Mucosa of descending colon (tissue), 3 donors: ENCODE measurements around the gene DUS3L. TPM values are rescaled to one million over a fixed set of nuclear protein-coding genes. Genes with fewer than 3 reads are reported as not detected.

Source experiments
- ATAC-seq: fragments of 200-7000 bp; cut with Tn5 transposase; one replicate; pipeline ENCODE4 v1.9.1; 2020; ENCODE audit warnings: mild to moderate bottlenecking, moderate library complexity
- DNase-seq, 3 donors: peaks; one replicate each; pipeline ENCODE4 v3.0.0-alpha.2; 2020
- H3K36me3 ChIP-seq: fragments of 200-600 bp; one replicate; pipeline ENCODE4 v1.8.0; 2021; ENCODE audit warnings: low read depth, mild to moderate bottlenecking
- H3K4me1 ChIP-seq: fragments of 200-600 bp; one replicate; pipeline ENCODE4 v1.8.0; 2021; ENCODE audit warnings: low read depth, mild to moderate bottlenecking
- H3K4me3 ChIP-seq: fragments of 200-600 bp; one replicate; pipeline ENCODE4 v1.8.0; 2021; ENCODE audit warnings: mild to moderate bottlenecking
- H3K9me3 ChIP-seq: fragments of 200-600 bp; one replicate; pipeline ENCODE4 v1.8.0; 2021; ENCODE audit warnings: mild to moderate bottlenecking
- intact Hi-C, 2 donors: fragments of 100-400 bp; cut with DNase I in 1 of 2; cut with micrococcal nuclease in 1 of 2; formaldehyde crosslinking; loops; one replicate each; pipeline versions ENCODE4 v1.11.0 to v1.11.1; 2022; cut with DNase I, micrococcal nuclease
- total RNA-seq, 3 donors: library from RNA; stranded (reverse); fragmentation: NEBNext Ultra II Directional in 2 of 3; extraction: Animal tissue kit (Norgen Biotek cat#: 25700) in 2 of 3; gene quantifications; one replicate each; pipeline versions ENCODE4 v1.2.1 to v1.2.4, GENCODE V29; 2021 to 2023
- TF ChIP-seq, protein P1 (sequence below): fragments of 200-600 bp; IDR thresholded peaks from one replicate; pipeline ENCODE4 v1.8.0; 2022; ENCODE audit warnings: antibody characterized with exemption, mild to moderate bottlenecking
- donor health status: DM: no; HTN: no; CAD: no; lungs with moderate emphysema.
- donor health status: DM: no; HTN: no; CAD: no.
- donor health status: DM: no; HTN: yes; CAD: no.

Gene DUS3L
- total RNA-seq, 3 donors from 2014 or later, result 33.3 to 36.9 (median 35.6) TPM

DNA sequence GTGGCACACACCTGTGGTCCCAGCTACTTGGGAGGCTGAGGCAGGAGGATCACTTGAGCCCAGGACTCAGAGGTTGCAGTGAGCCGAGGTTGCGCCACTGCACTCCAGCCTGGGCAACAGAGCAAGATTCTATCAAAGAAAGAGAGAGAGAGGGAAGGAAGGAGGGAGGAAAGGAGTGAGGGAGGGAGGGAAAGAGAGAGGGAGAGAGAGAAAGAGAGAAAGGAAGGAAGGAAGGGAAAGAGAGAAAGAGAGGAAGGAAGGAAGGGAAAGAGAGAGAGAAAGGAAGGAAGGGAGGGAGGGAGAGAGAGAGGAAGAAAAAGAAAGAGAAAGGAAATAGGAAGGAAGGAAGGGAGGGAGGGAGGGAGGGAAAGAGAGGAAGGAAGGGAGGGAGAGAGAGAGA, 26.3 kb upstream of the DUS3L start:
- Histone ChIP-seq H3K4me3 (no peak overlapping the region), H3K9me3 (no peaks in the 10 kb centered on the region), H3K36me3 (no peaks in the 10 kb centered on the region), H3K4me1 (peaks cover 4% of the 10 kb centered on the region)
- intact Hi-C loops, result loop anchor here in 1 of 2 donors (10.0 kb wide), 1 partner anchor 78 kb away; no protein-coding TSS in a partner anchor
- ATAC-seq, result no peak
- TF ChIP-seq, protein P1, sequence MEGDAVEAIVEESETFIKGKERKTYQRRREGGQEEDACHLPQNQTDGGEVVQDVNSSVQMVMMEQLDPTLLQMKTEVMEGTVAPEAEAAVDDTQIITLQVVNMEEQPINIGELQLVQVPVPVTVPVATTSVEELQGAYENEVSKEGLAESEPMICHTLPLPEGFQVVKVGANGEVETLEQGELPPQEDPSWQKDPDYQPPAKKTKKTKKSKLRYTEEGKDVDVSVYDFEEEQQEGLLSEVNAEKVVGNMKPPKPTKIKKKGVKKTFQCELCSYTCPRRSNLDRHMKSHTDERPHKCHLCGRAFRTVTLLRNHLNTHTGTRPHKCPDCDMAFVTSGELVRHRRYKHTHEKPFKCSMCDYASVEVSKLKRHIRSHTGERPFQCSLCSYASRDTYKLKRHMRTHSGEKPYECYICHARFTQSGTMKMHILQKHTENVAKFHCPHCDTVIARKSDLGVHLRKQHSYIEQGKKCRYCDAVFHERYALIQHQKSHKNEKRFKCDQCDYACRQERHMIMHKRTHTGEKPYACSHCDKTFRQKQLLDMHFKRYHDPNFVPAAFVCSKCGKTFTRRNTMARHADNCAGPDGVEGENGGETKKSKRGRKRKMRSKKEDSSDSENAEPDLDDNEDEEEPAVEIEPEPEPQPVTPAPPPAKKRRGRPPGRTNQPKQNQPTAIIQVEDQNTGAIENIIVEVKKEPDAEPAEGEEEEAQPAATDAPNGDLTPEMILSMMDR, result no peak
- DNase-seq, result no peak

DNA sequence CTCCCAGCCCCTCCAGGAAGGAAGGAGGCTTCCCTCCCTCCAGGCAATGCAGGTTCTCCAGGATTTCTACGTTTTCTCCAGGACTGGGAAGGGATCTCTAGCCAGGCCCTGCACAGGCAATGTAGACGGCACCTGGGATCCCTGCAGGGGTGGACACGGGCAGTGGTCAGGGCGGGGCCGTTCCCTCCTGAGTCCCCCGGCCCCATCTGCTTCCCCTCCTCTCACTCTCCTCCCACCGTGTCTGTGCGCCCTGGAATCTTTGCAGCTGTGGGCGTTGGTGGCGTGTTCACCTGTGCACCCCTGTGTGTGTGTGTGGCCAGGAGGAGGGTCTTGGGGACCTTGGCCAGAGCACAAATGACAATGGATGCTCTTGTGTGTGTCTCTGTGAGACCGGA, 23.9 kb upstream of the DUS3L start:
- H3K36me3 ChIP-seq, result no peaks in the 10 kb centered on the region
- TF ChIP-seq, protein P1, result no peak
- DNase-seq (no peak), ATAC-seq (peak; percentile 44)
- no peaks in the 10 kb centered on the region for H3K9me3 ChIP-seq
- no peak overlapping the region for H3K4me3 ChIP-seq
- intact Hi-C loops, result loop anchor here in 1 of 2 donors (10.0 kb wide), 1 partner anchor 80 kb away; no protein-coding TSS in a partner anchor
- H3K4me1 ChIP-seq, result peaks cover 4% of the 10 kb centered on the region

DNA sequence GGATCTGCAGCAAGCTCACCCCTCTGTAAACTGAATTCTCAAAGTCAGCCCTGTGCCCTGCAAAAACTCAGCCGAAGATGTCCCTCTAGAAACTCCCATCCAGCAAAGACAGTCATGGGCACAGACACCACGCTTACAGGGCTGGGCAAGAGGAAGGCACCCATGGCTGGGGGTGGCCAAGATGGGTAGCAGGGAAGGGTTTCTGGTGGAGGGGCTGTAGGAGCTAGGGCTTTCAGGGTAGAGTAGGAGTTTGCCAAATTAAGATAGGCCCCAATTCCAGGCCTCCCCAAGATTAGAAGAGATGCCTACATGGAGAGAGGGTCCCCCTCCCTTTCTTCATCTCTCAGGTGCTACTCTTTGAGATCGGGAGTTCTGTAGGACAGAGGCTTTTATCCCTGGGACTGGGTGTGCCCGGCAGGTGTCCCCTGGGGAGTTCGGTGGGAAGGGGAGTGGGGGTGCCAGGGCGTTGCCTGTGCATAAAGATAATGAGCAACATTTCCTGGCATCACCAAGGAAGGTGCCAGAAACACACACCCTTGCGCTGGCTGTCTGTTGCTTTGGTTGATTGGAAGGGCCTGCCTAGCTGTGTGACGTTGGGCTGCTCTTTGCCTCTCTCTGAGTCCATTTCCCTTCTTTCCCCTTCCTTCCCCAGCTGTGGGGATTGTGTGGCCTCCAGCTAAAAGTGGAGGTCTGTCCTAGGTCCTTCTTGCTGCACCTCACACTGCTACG, 23.3 kb upstream of the DUS3L start:
- TF ChIP-seq, protein P1, result no peak
- ATAC-seq (peak; percentile 80), DNase-seq (peak in 1 of 3 donors; percentile 49)
- intact Hi-C loops, result loop anchor here in 1 of 2 donors (10.0 kb wide), 1 partner anchor 81 kb away; no protein-coding TSS in a partner anchor
- Histone ChIP-seq H3K4me3 (no peak overlapping the region), H3K36me3 (no peaks in the 10 kb centered on the region), H3K4me1 (peaks cover 4% of the 10 kb centered on the region), H3K9me3 (no peaks in the 10 kb centered on the region)

DNA sequence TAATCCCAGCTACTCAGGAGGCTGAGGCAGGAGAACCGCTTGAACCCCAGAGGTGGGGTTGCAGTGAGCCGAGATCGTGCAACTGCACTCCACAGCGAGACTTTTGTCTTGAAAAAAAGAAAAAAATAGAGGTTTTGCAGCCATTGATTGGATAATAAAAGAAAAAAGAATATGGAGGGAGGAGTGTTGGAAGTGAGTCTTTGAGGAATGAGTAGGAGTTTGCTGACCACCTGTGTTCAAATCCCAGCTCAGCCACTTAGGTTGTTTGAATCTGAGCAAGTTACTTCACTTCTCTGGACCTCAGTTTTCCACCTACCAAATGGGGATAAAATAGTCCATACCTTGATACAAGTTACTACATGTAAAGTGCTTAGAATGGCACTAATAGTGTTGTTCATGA, 20.2 kb upstream of the DUS3L start:
- no peak overlapping the region for H3K4me3 ChIP-seq
- no peaks in the 10 kb centered on the region for H3K36me3 ChIP-seq
- intact Hi-C loops, result loop anchor here in 1 of 2 donors (10.0 kb wide), 1 partner anchor 84 kb away; no protein-coding TSS in a partner anchor
- peaks cover 6% of the 10 kb centered on the region for H3K4me1 ChIP-seq
- DNase-seq (no peak), ATAC-seq (no peak)
- H3K9me3 ChIP-seq, result no peaks in the 10 kb centered on the region
- TF ChIP-seq, protein P1, result no peak

DNA sequence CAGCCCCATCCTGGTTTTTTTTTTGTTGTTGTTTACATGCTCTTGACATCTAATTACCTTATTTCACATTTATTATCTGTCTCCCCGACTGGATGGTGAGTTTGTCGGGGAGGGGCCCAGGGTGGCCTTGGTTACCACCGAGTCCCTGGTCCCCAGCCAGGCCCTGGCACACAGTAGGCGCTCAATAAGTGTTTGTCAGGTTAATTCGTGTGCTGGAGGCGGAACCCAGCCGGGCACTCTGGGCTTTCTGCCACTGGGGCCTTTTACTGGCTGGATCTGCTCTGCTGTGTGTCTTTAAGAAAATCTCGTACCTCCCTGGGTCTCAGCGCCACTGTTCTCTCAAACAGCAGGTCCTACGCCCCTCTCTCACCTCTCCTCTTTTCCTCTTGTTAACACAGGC, 18.5 kb upstream of the DUS3L start:
- TF ChIP-seq, protein P1, result no peak
- H3K4me1 ChIP-seq, result peaks cover 11% of the 10 kb centered on the region
- H3K9me3 ChIP-seq, result no peaks in the 10 kb centered on the region
- DNase-seq (no peak), ATAC-seq (no peak)
- intact Hi-C loops, result no loop called here
- no peaks in the 10 kb centered on the region for H3K36me3 ChIP-seq
- H3K4me3 ChIP-seq, result no peak overlapping the region
